HG02943 (cell line): ENCODE data around the gene NME3.

Source experiments
- ATAC-seq: cut with Tn5 transposase; IDR thresholded peaks from one replicate; pipeline ENCODE4 v1.9.1; 2021; ENCODE audit warnings: mild to moderate bottlenecking, low read depth, moderate library complexity; ENCODE audit not compliant: unreplicated experiment

NME3 gene

DNA sequence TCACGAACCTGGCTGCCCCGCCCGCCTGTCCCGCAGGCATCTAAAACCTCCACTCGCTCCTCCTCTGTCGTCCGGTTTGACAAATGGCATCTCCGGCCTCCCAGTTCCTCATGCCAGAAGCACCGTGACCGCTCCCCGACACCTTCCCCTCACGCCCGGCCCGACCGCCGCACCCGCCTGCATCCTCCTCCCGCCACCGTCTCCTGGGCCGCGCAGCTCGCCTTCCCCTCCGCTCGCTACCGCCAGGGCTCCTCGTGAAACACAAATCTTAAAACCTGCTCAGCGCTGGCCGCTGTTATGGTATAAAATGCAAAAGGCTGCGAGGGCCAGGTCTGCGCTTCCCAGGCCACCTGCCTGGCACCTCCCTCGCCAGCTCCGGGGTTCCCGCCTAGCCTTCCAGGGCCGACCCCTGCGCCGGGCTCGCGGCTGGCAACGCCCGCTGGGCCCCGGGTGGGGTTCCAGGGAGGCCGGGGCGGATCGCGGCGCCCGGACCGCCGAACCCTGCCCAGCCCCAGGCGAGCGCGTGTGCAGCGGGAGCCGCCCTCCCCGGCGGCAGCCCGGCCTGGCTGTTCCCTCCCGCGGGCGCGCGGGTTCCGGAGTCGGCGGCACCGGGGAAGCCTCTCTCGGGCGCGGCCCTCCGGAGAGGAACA is 10.5 kb upstream of the NME3 start:
- peak; percentile 2 for ATAC-seq

GRCh38 chr16:1781254-1781653 is 9.9 kb upstream of the NME3 start:
- no peak for ATAC-seq

- no peak for ATAC-seq
Observed at GRCh38 chr16:1780677-1781072, 9.3 kb upstream of the NME3 start.

DNA sequence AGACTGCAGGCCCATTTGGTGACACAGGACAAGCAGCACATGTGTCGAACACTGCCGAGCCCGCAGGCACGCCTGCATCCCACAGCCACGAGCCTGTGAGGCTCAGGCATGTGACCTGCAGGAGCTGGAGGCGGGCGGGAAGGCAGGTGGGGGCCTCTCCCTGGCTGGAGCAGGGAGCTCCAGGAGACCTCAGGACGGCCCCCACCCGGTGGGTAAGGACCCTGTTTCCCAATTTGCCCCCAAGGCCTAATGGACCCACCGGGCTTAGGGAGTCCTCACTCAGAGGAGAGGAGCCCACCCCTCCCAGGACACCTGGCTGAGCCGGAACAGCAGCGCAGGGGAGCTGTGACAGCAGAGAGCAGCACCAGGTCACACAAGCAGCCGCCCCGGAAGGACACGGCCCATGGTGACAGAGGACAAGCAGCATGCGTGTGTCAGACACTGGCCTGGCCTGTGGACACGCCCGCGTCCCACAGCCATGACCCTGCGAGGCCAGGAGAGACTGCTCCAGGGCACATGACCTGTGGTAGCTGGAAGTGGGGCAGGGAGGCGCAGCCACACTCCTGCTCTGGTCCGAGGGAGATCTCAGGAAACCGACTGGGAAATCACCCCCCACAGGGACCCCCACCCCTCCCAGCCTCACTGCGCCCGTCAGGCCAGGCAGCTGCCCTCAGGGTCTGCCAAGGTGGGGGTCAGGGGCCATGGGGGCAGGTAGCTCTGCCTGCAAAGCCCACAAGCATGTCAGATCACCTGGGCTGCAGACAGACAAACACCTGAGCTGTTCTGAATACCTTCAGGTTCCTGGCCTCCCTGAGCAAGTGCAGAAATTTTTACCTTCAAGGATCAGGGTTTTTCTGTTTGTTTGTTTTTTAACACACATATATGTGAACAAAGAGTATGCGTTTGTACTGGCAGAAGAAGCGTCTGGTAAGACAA is 8.7 kb upstream of the NME3 start:
- no peak for ATAC-seq

GRCh38 chr16:1779234-1779701 is 7.9 kb upstream of the NME3 start:
- no peak for ATAC-seq

- ATAC-seq = no peak
Observed at GRCh38 chr16:1778200-1779179, 7.1 kb upstream of the NME3 start.

DNA sequence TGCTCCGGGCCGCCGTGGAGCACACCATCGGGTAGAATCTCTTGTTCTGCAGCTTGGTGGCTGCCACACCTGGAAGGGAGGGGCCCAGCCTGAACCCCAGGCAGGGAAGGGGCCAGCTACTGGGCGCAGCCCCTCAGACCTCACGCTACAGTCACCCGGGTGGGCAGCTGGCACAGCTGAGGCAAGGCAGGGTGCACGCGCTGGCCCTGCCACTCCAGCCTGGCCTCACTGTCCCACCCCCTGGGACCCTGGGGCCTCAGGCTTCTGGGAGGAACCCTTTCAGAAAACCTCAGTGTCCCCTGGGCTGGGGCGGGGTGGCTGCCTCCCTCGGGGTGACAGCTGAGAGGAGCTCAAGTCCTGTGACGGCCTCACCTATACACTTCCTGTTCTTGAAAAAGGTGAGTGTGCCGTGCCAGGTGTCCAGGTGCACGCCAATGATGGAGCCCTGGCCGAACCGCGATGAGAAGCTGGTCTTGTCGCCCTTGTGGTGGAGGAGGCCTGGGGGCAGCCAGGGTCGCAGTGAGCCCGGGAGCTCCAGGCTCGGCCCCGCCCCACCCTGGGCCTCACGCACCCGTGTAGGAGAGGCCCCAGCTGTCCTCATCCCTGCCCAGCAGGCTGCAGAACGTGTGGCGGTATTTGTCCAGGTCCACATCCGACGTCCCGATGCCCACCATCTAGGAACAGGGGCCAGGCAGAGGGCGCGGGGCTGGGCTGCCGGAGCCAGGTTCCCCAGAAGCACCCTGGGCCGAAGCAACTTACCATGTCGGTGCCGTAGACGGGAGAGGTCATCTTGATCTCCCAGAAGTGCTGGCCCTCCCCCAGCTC is 6.2 kb upstream of the NME3 start:
- no peak for ATAC-seq

- no peak for ATAC-seq
Observed at GRCh38 chr16:1776991-1777374, 5.6 kb upstream of the NME3 start.

- ATAC-seq = no peak
Observed at GRCh38 chr16:1776672-1776955, 5.3 kb upstream of the NME3 start.

GRCh38 chr16:1775846-1776671 is 4.7 kb upstream of the NME3 start:
- ATAC-seq = no peak

DNA sequence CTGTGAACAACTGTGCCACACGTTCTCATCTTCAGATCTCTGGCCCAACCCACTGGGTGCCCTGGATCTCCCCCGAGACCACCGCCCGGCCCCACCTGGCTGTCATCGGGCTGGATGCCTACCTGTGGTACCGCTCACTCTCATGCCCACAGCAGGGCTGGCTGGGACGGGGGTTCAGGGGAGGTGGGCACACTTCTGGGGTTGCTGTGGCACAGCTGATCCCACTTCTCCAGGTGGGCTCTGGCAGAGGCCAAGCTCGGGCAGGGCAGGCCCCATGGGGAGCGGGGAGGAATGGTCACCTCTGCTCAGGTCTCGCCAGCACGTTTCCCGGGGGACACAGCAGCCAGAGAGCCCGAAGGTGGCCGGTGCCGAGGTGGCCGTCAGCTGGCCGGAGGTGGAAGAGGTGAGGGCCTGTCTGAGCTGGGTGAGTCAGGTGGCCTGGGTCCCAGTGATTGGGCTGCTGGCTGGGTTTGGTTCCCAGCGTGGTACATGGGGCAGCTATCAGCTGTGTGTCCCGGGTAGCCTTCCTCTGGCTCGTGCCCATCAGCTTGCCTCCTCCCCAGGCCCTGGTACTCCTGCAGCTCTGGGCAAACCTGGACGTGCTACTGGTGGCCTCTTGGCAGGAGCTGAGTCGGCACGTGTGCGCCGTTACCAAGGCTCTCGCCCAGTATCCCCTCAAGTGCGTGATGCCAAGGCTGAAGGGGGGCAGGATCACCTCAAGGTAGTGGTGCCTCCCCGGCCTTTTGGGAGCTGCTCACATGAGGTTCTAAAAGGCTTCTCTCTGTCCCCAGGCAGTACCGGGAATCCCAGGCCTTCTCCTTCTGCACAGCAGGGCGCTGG is 3.9 kb upstream of the NME3 start:
- ATAC-seq = no peak

GRCh38 chr16:1774448-1774780 is 3.1 kb upstream of the NME3 start:
- ATAC-seq = no peak

DNA sequence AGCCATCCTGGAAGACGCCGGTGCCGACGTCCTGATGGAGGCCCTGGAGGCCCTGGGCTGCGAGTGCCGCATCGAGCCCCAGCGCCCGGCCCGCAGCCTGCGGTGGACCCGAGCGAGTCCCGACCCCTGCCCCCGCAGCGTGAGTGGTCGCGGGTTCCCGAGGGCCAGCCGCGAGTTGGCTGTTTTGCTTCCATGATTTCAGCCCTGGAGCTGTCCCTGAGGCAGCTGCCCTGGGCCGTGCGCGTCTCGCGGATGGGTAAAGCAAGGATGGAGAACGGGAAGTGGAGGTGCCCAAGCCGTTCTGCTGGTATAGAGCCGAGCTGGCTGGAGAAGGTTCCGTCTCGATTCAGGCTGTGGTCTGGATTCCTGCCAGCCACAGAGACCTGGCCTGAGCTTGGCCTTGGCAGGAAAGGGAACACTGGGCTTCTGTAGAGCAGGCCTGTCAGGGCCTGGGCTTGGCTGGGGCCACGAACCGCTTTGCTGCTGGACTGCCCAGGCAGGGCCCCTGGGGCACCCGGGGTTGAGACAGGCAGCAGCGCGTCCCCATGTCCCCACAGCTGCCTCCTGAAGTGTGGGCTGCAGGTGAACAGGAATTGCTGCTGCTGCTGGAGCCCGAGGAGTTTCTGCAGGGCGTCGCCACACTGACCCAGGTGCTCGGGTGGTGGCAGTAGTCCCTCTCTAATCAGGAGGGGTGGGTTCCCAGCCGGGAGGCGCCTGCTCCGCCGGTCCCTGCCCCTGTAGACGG is 2.5 kb upstream of the NME3 start:
- ATAC-seq = no peak

GRCh38 chr16:1772908-1773702 is 1.8 kb upstream of the NME3 start, which contains the start of gene MRPS34:
TSS of gene MRPS34 (minus strand) at chr16:1773134. CDS start at chr16:1773119, 15 bp downstream.
- peak; percentile 49 for ATAC-seq

DNA sequence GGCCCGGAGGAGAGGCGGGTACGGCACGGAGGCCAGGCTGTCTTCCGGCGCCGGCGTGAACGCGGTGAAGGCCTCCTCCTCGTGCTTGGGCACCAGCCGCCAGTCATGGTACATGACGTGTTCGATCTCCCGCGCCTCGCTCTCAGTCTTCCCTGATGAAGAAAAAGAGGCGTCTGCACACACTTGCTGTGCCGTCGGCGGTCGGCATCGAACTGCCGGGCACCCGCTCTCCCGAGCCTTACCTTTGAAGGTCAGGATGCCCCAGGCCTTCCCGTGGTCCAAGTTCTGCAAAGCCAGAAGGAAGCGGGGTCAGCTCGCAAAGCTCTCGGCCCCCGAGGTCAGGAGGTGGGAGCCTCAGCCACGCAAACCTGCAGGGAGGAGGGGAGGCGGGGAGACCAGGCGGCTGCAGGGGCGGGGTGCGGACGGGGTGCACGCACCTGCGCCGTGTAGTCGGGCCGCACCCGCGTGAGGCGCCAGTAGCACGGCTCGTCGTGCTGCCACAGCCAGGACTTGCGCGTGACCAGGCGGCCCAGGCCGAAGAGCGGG is 1.1 kb upstream of the NME3 start, which contains the start of gene EME2:
Gene EME2, plus strand, starts transcription at position 449 of the 546 bp plus-strand sequence. CDS start 418 bp downstream, outside the sequence.
- ATAC-seq = no peak

- ATAC-seq = no peak
Observed at GRCh38 chr16:1771864-1772361, 570 bp upstream of the NME3 start.
